BLaER1 treated with 17β-estradiol and CSF1 and Interleukin-3, amounts not matched to agents 10 nM and 100 nM (cell line): ENCODE results near the gene CDK15.
A peak's percentile ranks its signal among the peaks of the same experiment; 100 is the strongest.
"Not testable (repeated sequence)": the region's sequence is repeated elsewhere in the genome, so short reads cannot be mapped to it uniquely, and the experiment has no call there.

Experiments used
- H3K27ac ChIP-seq, 11 experiments: shearing (Covaris generic); formaldehyde crosslinking; 2 replicates each; pipeline ENCODE4 v1.8.1; 2022
- H3K27me3 ChIP-seq, 11 experiments: shearing (Covaris generic); formaldehyde crosslinking; 2 replicates each; pipeline ENCODE4 v1.8.1; 2022
- H3K36me3 ChIP-seq, 11 experiments: shearing (Covaris generic); formaldehyde crosslinking; 2 replicates each; pipeline ENCODE4 v1.8.1; 2022
- H3K4me1 ChIP-seq, 10 experiments: shearing (Covaris generic); formaldehyde crosslinking; 2 replicates each; pipeline ENCODE4 v1.8.1; 2022
- H3K4me2 ChIP-seq, 11 experiments: shearing (Covaris generic); formaldehyde crosslinking; 2 replicates each; pipeline ENCODE4 v1.8.1; 2022
- H3K4me3 ChIP-seq, 10 experiments: shearing (Covaris generic); formaldehyde crosslinking; 2 replicates each; pipeline ENCODE4 v1.8.1; 2022
- H3K9ac ChIP-seq, 11 experiments: shearing (Covaris generic); formaldehyde crosslinking; 2 replicates each; pipeline ENCODE4 v1.8.1; 2022
- H3K9me3 ChIP-seq, 11 experiments: shearing (Covaris generic); formaldehyde crosslinking; replicated peaks in 1 of 11; 2 replicates each; pipeline ENCODE4 v1.8.1; 2022
- H4K20me1 ChIP-seq, 11 experiments: shearing (Covaris generic); formaldehyde crosslinking; 2 replicates each; pipeline ENCODE4 v1.8.1; 2022
- Cebpa-rat ChIP-seq, 11 experiments: shearing (Covaris generic); IDR thresholded peaks; 2 replicates each; pipeline ENCODE4 v1.8.1; 2022

The CDK15 gene

GRCh38 chr2:201795607-201796477 is 10.5 kb upstream of the CDK15 start:
- no peak overlapping the region for H3K27ac ChIP-seq
- no peak for TF ChIP-seq Cebpa-rat (IDR thresholded peaks at IDR 0.05)
- H4K20me1 ChIP-seq = no peaks in the 10 kb centered on the region
- no peaks in the 10 kb centered on the region for H3K36me3 ChIP-seq
- 0 out of 22 replicates have a peak overlapping the region, but pooled peaks of 2 of the 11 experiments have one; percentile 21 to 24 for H3K4me2 ChIP-seq
- H3K9ac ChIP-seq = no peak overlapping the region
- no peaks in the 10 kb centered on the region for H3K9me3 ChIP-seq
- H3K27me3 ChIP-seq = no peaks in the 10 kb centered on the region
- H3K4me3 ChIP-seq = no peak overlapping the region
- peaks cover 0 to 6% (median 0%) of the 10 kb centered on the region in 10 experiments; a peak in 6 of 20 replicates for H3K4me1 ChIP-seq

- Histone ChIP-seq H3K36me3 (no peaks in the 10 kb centered on the region), H3K9me3 (no peaks in the 10 kb centered on the region), H3K4me2 (peak overlapping the region in 2 of 11 experiments; percentile 21 to 24; a peak in 1 of 22 replicates), H3K27ac (no peak overlapping the region), H4K20me1 (no peaks in the 10 kb centered on the region), H3K27me3 (no peaks in the 10 kb centered on the region), H3K9ac (no peak overlapping the region), H3K4me3 (no peak overlapping the region), H3K4me1 (peaks cover 0 to 6% (median 0%) of the 10 kb centered on the region in 10 experiments; a peak in 6 of 20 replicates)
- TF ChIP-seq Cebpa-rat (IDR thresholded peaks at IDR 0.05) = no peak
These were observed 9.9 kb upstream of the CDK15 start for GRCh38 chr2:201796478-201796865.

- H3K36me3 ChIP-seq = no peaks in the 10 kb centered on the region
- no peaks in the 10 kb centered on the region for H3K9me3 ChIP-seq
- H3K4me2 ChIP-seq = no peak overlapping the region; a peak in 2 of 22 replicates
- peaks cover 0 to 6% (median 0%) of the 10 kb centered on the region in 10 experiments; a peak in 6 of 20 replicates for H3K4me1 ChIP-seq
- no peaks in the 10 kb centered on the region for H3K27me3 ChIP-seq
- H3K27ac ChIP-seq = no peak overlapping the region
- no peak overlapping the region for H3K4me3 ChIP-seq
- H3K9ac ChIP-seq = no peak overlapping the region
- TF ChIP-seq Cebpa-rat (IDR thresholded peaks at IDR 0.05) = no peak
- no peaks in the 10 kb centered on the region for H4K20me1 ChIP-seq
These were observed 9.0 kb upstream of the CDK15 start for GRCh38 chr2:201797175-201797840.

GRCh38 chr2:201798252-201798913 is 8.0 kb upstream of the CDK15 start:
- TF ChIP-seq Cebpa-rat (IDR thresholded peaks at IDR 0.05) = no peak
- no peaks in the 10 kb centered on the region for H4K20me1 ChIP-seq
- H3K27me3 ChIP-seq = no peaks in the 10 kb centered on the region
- H3K9ac ChIP-seq = no peak overlapping the region
- no peak overlapping the region for H3K4me3 ChIP-seq
- no peak overlapping the region for H3K27ac ChIP-seq
- H3K4me1 ChIP-seq = peaks cover 0 to 6% (median 0%) of the 10 kb centered on the region in 10 experiments; a peak in 6 of 20 replicates
- H3K4me2 ChIP-seq = peak overlapping the region in 1 of 11 experiments; percentile 21; a peak in 2 of 22 replicates
- no peaks in the 10 kb centered on the region for H3K36me3 ChIP-seq
- H3K9me3 ChIP-seq = no peaks in the 10 kb centered on the region

GRCh38 chr2:201798914-201799285 is 7.4 kb upstream of the CDK15 start:
- not testable (repeated sequence) for H3K27me3 ChIP-seq, H3K36me3 ChIP-seq, H3K4me3 ChIP-seq, H3K4me2 ChIP-seq, H3K27ac ChIP-seq, H3K9ac ChIP-seq, H3K4me1 ChIP-seq, H3K9me3 ChIP-seq, H4K20me1 ChIP-seq

- TF ChIP-seq Cebpa-rat (IDR thresholded peaks at IDR 0.05) = no peak
- peak overlapping the region; percentile 31 to 79 (median 61) for H3K4me2 ChIP-seq
- H3K9me3 ChIP-seq = no peaks in the 10 kb centered on the region
- H3K27me3 ChIP-seq = no peaks in the 10 kb centered on the region
- H3K36me3 ChIP-seq = no peaks in the 10 kb centered on the region
- H3K9ac ChIP-seq = peak overlapping the region in 2 of 11 experiments; percentile 12 to 16; a peak in 2 of 22 replicates
- peaks cover 5 to 24% (median 19%) of the 10 kb centered on the region in 10 experiments; a peak in 17 of 20 replicates for H3K4me1 ChIP-seq
- no peak overlapping the region for H3K4me3 ChIP-seq
- H3K27ac ChIP-seq = peak overlapping the region in 1 of 11 experiments; percentile 18; a peak in 1 of 22 replicates
- no peaks in the 10 kb centered on the region for H4K20me1 ChIP-seq
These were observed 1.2 kb downstream of the CDK15 start for GRCh38 chr2:201807452-201807999.

GRCh38 chr2:201808027-201808426 is 1.7 kb downstream of the CDK15 start:
- no peak for TF ChIP-seq Cebpa-rat (IDR thresholded peaks at IDR 0.05)
- H3K9me3 ChIP-seq = no peaks in the 10 kb centered on the region
- peak overlapping the region in 1 of 11 experiments; percentile 18; a peak in 1 of 22 replicates for H3K27ac ChIP-seq
- no peaks in the 10 kb centered on the region for H4K20me1 ChIP-seq
- peak overlapping the region; percentile 31 to 79 (median 61); a peak in 19 of 22 replicates for H3K4me2 ChIP-seq
- H3K9ac ChIP-seq = no peak overlapping the region
- no peak overlapping the region for H3K4me3 ChIP-seq
- H3K27me3 ChIP-seq = no peaks in the 10 kb centered on the region
- no peaks in the 10 kb centered on the region for H3K36me3 ChIP-seq
- H3K4me1 ChIP-seq = peaks cover 5 to 24% (median 19%) of the 10 kb centered on the region in 10 experiments; a peak in 17 of 20 replicates

GRCh38 chr2:201809633-201810032 is 3.3 kb downstream of the CDK15 start:
- Histone ChIP-seq H3K9me3 (no peaks in the 10 kb centered on the region), H3K36me3 (no peaks in the 10 kb centered on the region), H3K4me1 (peaks cover 5 to 24% (median 19%) of the 10 kb centered on the region in 10 experiments; a peak in 17 of 20 replicates), H3K4me2 (no peak overlapping the region), H3K27ac (no peak overlapping the region), H3K9ac (no peak overlapping the region), H4K20me1 (no peaks in the 10 kb centered on the region), H3K27me3 (no peaks in the 10 kb centered on the region), H3K4me3 (no peak overlapping the region)
- no peak for TF ChIP-seq Cebpa-rat (IDR thresholded peaks at IDR 0.05)

GRCh38 chr2:201810604-201811003 is 4.3 kb downstream of the CDK15 start:
- not testable (repeated sequence) for H4K20me1 ChIP-seq, H3K27ac ChIP-seq, H3K27me3 ChIP-seq, H3K4me2 ChIP-seq, H3K36me3 ChIP-seq, H3K9me3 ChIP-seq, H3K4me3 ChIP-seq, H3K9ac ChIP-seq
- peaks cover 5 to 24% (median 19%) of the 10 kb centered on the region in 10 experiments; a peak in 17 of 20 replicates for H3K4me1 ChIP-seq
